ENCODE measurements around the gene MACROD1. TPM values are rescaled to one million over a fixed set of nuclear protein-coding genes. Genes with fewer than 3 reads are reported as not detected.

MACROD1 gene
- total and polyA plus RNA-seq, 9 of the 15 experiments (the other 6 are each of a cell fraction or from before 2014, with no cell fraction given) = 1.1 to 60.0 (median 26.4) TPM

- TF ChIP-seq, protein P1, sequence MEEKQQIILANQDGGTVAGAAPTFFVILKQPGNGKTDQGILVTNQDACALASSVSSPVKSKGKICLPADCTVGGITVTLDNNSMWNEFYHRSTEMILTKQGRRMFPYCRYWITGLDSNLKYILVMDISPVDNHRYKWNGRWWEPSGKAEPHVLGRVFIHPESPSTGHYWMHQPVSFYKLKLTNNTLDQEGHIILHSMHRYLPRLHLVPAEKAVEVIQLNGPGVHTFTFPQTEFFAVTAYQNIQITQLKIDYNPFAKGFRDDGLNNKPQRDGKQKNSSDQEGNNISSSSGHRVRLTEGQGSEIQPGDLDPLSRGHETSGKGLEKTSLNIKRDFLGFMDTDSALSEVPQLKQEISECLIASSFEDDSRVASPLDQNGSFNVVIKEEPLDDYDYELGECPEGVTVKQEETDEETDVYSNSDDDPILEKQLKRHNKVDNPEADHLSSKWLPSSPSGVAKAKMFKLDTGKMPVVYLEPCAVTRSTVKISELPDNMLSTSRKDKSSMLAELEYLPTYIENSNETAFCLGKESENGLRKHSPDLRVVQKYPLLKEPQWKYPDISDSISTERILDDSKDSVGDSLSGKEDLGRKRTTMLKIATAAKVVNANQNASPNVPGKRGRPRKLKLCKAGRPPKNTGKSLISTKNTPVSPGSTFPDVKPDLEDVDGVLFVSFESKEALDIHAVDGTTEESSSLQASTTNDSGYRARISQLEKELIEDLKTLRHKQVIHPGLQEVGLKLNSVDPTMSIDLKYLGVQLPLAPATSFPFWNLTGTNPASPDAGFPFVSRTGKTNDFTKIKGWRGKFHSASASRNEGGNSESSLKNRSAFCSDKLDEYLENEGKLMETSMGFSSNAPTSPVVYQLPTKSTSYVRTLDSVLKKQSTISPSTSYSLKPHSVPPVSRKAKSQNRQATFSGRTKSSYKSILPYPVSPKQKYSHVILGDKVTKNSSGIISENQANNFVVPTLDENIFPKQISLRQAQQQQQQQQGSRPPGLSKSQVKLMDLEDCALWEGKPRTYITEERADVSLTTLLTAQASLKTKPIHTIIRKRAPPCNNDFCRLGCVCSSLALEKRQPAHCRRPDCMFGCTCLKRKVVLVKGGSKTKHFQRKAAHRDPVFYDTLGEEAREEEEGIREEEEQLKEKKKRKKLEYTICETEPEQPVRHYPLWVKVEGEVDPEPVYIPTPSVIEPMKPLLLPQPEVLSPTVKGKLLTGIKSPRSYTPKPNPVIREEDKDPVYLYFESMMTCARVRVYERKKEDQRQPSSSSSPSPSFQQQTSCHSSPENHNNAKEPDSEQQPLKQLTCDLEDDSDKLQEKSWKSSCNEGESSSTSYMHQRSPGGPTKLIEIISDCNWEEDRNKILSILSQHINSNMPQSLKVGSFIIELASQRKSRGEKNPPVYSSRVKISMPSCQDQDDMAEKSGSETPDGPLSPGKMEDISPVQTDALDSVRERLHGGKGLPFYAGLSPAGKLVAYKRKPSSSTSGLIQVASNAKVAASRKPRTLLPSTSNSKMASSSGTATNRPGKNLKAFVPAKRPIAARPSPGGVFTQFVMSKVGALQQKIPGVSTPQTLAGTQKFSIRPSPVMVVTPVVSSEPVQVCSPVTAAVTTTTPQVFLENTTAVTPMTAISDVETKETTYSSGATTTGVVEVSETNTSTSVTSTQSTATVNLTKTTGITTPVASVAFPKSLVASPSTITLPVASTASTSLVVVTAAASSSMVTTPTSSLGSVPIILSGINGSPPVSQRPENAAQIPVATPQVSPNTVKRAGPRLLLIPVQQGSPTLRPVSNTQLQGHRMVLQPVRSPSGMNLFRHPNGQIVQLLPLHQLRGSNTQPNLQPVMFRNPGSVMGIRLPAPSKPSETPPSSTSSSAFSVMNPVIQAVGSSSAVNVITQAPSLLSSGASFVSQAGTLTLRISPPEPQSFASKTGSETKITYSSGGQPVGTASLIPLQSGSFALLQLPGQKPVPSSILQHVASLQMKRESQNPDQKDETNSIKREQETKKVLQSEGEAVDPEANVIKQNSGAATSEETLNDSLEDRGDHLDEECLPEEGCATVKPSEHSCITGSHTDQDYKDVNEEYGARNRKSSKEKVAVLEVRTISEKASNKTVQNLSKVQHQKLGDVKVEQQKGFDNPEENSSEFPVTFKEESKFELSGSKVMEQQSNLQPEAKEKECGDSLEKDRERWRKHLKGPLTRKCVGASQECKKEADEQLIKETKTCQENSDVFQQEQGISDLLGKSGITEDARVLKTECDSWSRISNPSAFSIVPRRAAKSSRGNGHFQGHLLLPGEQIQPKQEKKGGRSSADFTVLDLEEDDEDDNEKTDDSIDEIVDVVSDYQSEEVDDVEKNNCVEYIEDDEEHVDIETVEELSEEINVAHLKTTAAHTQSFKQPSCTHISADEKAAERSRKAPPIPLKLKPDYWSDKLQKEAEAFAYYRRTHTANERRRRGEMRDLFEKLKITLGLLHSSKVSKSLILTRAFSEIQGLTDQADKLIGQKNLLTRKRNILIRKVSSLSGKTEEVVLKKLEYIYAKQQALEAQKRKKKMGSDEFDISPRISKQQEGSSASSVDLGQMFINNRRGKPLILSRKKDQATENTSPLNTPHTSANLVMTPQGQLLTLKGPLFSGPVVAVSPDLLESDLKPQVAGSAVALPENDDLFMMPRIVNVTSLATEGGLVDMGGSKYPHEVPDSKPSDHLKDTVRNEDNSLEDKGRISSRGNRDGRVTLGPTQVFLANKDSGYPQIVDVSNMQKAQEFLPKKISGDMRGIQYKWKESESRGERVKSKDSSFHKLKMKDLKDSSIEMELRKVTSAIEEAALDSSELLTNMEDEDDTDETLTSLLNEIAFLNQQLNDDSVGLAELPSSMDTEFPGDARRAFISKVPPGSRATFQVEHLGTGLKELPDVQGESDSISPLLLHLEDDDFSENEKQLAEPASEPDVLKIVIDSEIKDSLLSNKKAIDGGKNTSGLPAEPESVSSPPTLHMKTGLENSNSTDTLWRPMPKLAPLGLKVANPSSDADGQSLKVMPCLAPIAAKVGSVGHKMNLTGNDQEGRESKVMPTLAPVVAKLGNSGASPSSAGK (IDR thresholded peaks at IDR 0.05) = no peak
- no peak for TF ChIP-seq SRSF1 (IDR thresholded peaks at IDR 0.05; ENCODE audit: low read depth, low read length)
- no peak for TF ChIP-seq CHAMP1 (IDR thresholded peaks at IDR 0.05)
- no peak for TF ChIP-seq ATF2 (CRISPR knock-in tag; IDR thresholded peaks at IDR 0.05)
- no peak for TF ChIP-seq YBX1 (IDR thresholded peaks at IDR 0.05)
- TF ChIP-seq, protein P2, sequence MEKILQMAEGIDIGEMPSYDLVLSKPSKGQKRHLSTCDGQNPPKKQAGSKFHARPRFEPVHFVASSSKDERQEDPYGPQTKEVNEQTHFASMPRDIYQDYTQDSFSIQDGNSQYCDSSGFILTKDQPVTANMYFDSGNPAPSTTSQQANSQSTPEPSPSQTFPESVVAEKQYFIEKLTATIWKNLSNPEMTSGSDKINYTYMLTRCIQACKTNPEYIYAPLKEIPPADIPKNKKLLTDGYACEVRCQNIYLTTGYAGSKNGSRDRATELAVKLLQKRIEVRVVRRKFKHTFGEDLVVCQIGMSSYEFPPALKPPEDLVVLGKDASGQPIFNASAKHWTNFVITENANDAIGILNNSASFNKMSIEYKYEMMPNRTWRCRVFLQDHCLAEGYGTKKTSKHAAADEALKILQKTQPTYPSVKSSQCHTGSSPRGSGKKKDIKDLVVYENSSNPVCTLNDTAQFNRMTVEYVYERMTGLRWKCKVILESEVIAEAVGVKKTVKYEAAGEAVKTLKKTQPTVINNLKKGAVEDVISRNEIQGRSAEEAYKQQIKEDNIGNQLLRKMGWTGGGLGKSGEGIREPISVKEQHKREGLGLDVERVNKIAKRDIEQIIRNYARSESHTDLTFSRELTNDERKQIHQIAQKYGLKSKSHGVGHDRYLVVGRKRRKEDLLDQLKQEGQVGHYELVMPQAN (IDR thresholded peaks at IDR 0.05; ENCODE audit: borderline replicate concordance) = 0 out of 2 replicates have a peak, but pooled peaks have one; percentile 6
- TF ChIP-seq, protein P3, sequence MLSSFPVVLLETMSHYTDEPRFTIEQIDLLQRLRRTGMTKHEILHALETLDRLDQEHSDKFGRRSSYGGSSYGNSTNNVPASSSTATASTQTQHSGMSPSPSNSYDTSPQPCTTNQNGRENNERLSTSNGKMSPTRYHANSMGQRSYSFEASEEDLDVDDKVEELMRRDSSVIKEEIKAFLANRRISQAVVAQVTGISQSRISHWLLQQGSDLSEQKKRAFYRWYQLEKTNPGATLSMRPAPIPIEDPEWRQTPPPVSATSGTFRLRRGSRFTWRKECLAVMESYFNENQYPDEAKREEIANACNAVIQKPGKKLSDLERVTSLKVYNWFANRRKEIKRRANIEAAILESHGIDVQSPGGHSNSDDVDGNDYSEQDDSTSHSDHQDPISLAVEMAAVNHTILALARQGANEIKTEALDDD (IDR thresholded peaks at IDR 0.05) = no peak
- no peak for TF ChIP-seq NUFIP1 (IDR thresholded peaks at IDR 0.05; ENCODE audit: partially characterized antibody)
- no peak for TF ChIP-seq MTF1 (CRISPR knock-in tag; IDR thresholded peaks at IDR 0.05; ENCODE audit: borderline replicate concordance)
These were observed 38.6 kb upstream of the MACROD1 start (continued) for GRCh38 chr11:64204464-64204989.
